Naive B cell (primary cell): ENCODE data around the gene SLC25A12. TPM values are rescaled to one million over a fixed set of nuclear protein-coding genes. Genes with fewer than 3 reads are reported as not detected.

Experiments used
- ATAC-seq, 2 donors: fragments of 150-1000 bp; cut with Tn5 transposase; 2 replicates each; pipeline ENCODE4 v1.10.0; 2021; ENCODE audit warnings: low read depth in 2 of 2, mild to moderate bottlenecking in 2 of 2, moderate library complexity in 2 of 2
- DNase-seq: peaks from one replicate; pipeline ENCODE4 v3.0.0; 2022
- H3K27ac Mint-ChIP-seq, 6 donors: one replicate each; pipeline ENCODE4 v1.8.0; 2020 to 2022; ENCODE audit warnings: mild to moderate bottlenecking in 6 of 6, mixed read lengths in 6 of 6, moderate library complexity in 5 of 6, inconsistent platforms in 2 of 6
- H3K27me3 Mint-ChIP-seq, 3 donors: one replicate each; pipeline ENCODE4 v1.8.0; 2021 to 2022; ENCODE audit warnings: mixed read lengths in 3 of 3, mild to moderate bottlenecking in 1 of 3
- H3K36me3 Mint-ChIP-seq, 2 donors: one replicate each; pipeline ENCODE4 v1.8.0; 2020 to 2022; ENCODE audit warnings: mixed read lengths in 2 of 2, inconsistent platforms in 1 of 2, mild to moderate bottlenecking in 1 of 2
- H3K4me1 Mint-ChIP-seq, 3 donors: one replicate each; pipeline ENCODE4 v1.8.0; 2020 to 2022; ENCODE audit warnings: mixed read lengths in 3 of 3, inconsistent platforms in 1 of 3, mild to moderate bottlenecking in 1 of 3, moderate library complexity in 1 of 3
- H3K4me3 Mint-ChIP-seq, 8 donors: one replicate each; pipeline ENCODE4 v1.8.0; 2020 to 2022; ENCODE audit warnings: mild to moderate bottlenecking in 8 of 8, mixed read lengths in 8 of 8, moderate library complexity in 8 of 8, inconsistent platforms in 2 of 8
- H3K9me3 Mint-ChIP-seq, 7 donors: one replicate each; pipeline ENCODE4 v1.8.0; 2020 to 2022; ENCODE audit warnings: mixed read lengths in 7 of 7, mild to moderate bottlenecking in 5 of 7, inconsistent platforms in 2 of 7, moderate library complexity in 1 of 7
- polyA plus RNA-seq, 6 donors: library from polyadenylated mRNA; unstranded; fragments of 300-500 nt; fragmentation: Illumina TruSeq; gene quantifications; one replicate each; pipeline ENCODE4 v1.2.3, GENCODE V29; 2021; ENCODE audit warnings: low read depth in 6 of 6

Gene SLC25A12
- polyA plus RNA-seq, 6 donors from 2014 or later, result 2.2 to 12.7 (median 10.0) TPM

- peaks cover 56 to 64% of the 10 kb centered on the region in 2 donors for H3K36me3 Mint-ChIP-seq
- no peak overlapping the region for H3K4me3 Mint-ChIP-seq
- peaks cover 0 to 4% (median 0%) of the 10 kb centered on the region in 3 donors for H3K4me1 Mint-ChIP-seq
- DNase-seq (no peak), ATAC-seq (no peak)
- H3K27ac Mint-ChIP-seq, result no peak overlapping the region
- no peaks in the 10 kb centered on the region for H3K27me3 Mint-ChIP-seq
- peaks cover 0 to 12% (median 3%) of the 10 kb centered on the region in 7 donors for H3K9me3 Mint-ChIP-seq
Observed at GRCh38 chr2:171835386-171835785, 58.7 kb downstream of the SLC25A12 start.

- ATAC-seq, result no peak
Observed at GRCh38 chr2:171834286-171834685, 59.8 kb downstream of the SLC25A12 start.

GRCh38 chr2:171832489-171832888 lies 61.6 kb downstream of the SLC25A12 start:
- peaks cover 0 to 12% (median 3%) of the 10 kb centered on the region in 7 donors for H3K9me3 Mint-ChIP-seq
- no peaks in the 10 kb centered on the region for H3K4me1 Mint-ChIP-seq
- H3K27me3 Mint-ChIP-seq, result no peaks in the 10 kb centered on the region
- peaks cover 61 to 71% of the 10 kb centered on the region in 2 donors for H3K36me3 Mint-ChIP-seq
- H3K4me3 Mint-ChIP-seq, result no peak overlapping the region
- ATAC-seq (no peak), DNase-seq (no peak)
- H3K27ac Mint-ChIP-seq, result no peak overlapping the region

More at GRCh38 chr2:171834286-171834685, 59.8 kb downstream of the SLC25A12 start:
- peaks cover 0 to 3% (median 0%) of the 10 kb centered on the region in 3 donors for H3K4me1 Mint-ChIP-seq
- H3K27me3 Mint-ChIP-seq, result no peaks in the 10 kb centered on the region
- peaks cover 58 to 60% of the 10 kb centered on the region in 2 donors for H3K36me3 Mint-ChIP-seq
- peaks cover 0 to 12% (median 3%) of the 10 kb centered on the region in 7 donors for H3K9me3 Mint-ChIP-seq
- DNase-seq, result no peak
- H3K27ac Mint-ChIP-seq, result no peak overlapping the region
- H3K4me3 Mint-ChIP-seq, result no peak overlapping the region

GRCh38 chr2:171830039-171830438 lies 64.0 kb downstream of the SLC25A12 start:
- ATAC-seq, result no peak
- Mint-ChIP-seq H3K27ac (no peak overlapping the region), H3K9me3 (peaks cover 0 to 12% (median 3%) of the 10 kb centered on the region in 7 donors), H3K4me1 (no peaks in the 10 kb centered on the region), H3K27me3 (no peaks in the 10 kb centered on the region), H3K36me3 (peaks cover 54 to 63% of the 10 kb centered on the region in 2 donors), H3K4me3 (no peak overlapping the region)
- no peak for DNase-seq

- Mint-ChIP-seq H3K27ac (peak overlapping the region in 1 of 6 donors; percentile 16), H3K27me3 (no peaks in the 10 kb centered on the region), H3K4me3 (no peak overlapping the region), H3K9me3 (no peaks in the 10 kb centered on the region), H3K4me1 (no peaks in the 10 kb centered on the region), H3K36me3 (peaks cover 19 to 23% of the 10 kb centered on the region in 2 donors)
- DNase-seq, result no peak
- ATAC-seq, result no peak
Observed at GRCh38 chr2:171824086-171824485, 70.0 kb downstream of the SLC25A12 start.

GRCh38 chr2:171822525-171823322 lies 71.3 kb downstream of the SLC25A12 start:
- Mint-ChIP-seq H3K4me1 (no peaks in the 10 kb centered on the region), H3K36me3 (peaks cover 11 to 17% of the 10 kb centered on the region in 2 donors), H3K4me3 (no peak overlapping the region), H3K27me3 (no peaks in the 10 kb centered on the region), H3K9me3 (no peaks in the 10 kb centered on the region), H3K27ac (peak overlapping the region in 1 of 6 donors; percentile 42)
- ATAC-seq (no peak), DNase-seq (no peak)

GRCh38 chr2:171819453-171819852 lies 74.6 kb downstream of the SLC25A12 start:
- Mint-ChIP-seq H3K4me1 (no peaks in the 10 kb centered on the region), H3K4me3 (no peak overlapping the region), H3K27ac (no peak overlapping the region), H3K27me3 (no peaks in the 10 kb centered on the region), H3K9me3 (no peaks in the 10 kb centered on the region), H3K36me3 (peaks cover 0 to 14% of the 10 kb centered on the region in 2 donors)
- no peak for ATAC-seq
- no peak for DNase-seq

GRCh38 chr2:171814883-171815282 lies 79.2 kb downstream of the SLC25A12 start:
- H3K36me3 Mint-ChIP-seq, result peaks cover 14 to 26% of the 10 kb centered on the region in 2 donors

GRCh38 chr2:171814174-171814573 lies 79.9 kb downstream of the SLC25A12 start:
- no peak overlapping the region for H3K4me3 Mint-ChIP-seq
- H3K27me3 Mint-ChIP-seq, result no peaks in the 10 kb centered on the region
- no peaks in the 10 kb centered on the region for H3K4me1 Mint-ChIP-seq
- no peaks in the 10 kb centered on the region for H3K9me3 Mint-ChIP-seq
- ATAC-seq, result no peak
- peaks cover 14 to 33% of the 10 kb centered on the region in 2 donors for H3K36me3 Mint-ChIP-seq
- peak overlapping the region in 1 of 6 donors; percentile 25 for H3K27ac Mint-ChIP-seq
- no peak for DNase-seq

More at GRCh38 chr2:171814883-171815282, 79.2 kb downstream of the SLC25A12 start:
- H3K27me3 Mint-ChIP-seq, result no peaks in the 10 kb centered on the region
- no peak for ATAC-seq
- no peak overlapping the region for H3K4me3 Mint-ChIP-seq
- H3K9me3 Mint-ChIP-seq, result no peaks in the 10 kb centered on the region
- DNase-seq, result no peak
- peak overlapping the region in 2 of 6 donors; percentile 22 to 24 for H3K27ac Mint-ChIP-seq
- H3K4me1 Mint-ChIP-seq, result no peaks in the 10 kb centered on the region

GRCh38 chr2:171813729-171814128 lies 80.3 kb downstream of the SLC25A12 start:
- no peak overlapping the region for H3K27ac Mint-ChIP-seq
- H3K4me3 Mint-ChIP-seq, result no peak overlapping the region
- DNase-seq, result no peak
- peaks cover 14 to 35% of the 10 kb centered on the region in 2 donors for H3K36me3 Mint-ChIP-seq
- H3K9me3 Mint-ChIP-seq, result peaks cover 0 to 2% (median 0%) of the 10 kb centered on the region in 7 donors
- H3K4me1 Mint-ChIP-seq, result no peaks in the 10 kb centered on the region
- no peaks in the 10 kb centered on the region for H3K27me3 Mint-ChIP-seq
- no peak for ATAC-seq

GRCh38 chr2:171813126-171813525 lies 80.9 kb downstream of the SLC25A12 start:
- no peaks in the 10 kb centered on the region for H3K4me1 Mint-ChIP-seq
- DNase-seq, result no peak
- H3K27me3 Mint-ChIP-seq, result no peaks in the 10 kb centered on the region
- ATAC-seq, result no peak
- H3K4me3 Mint-ChIP-seq, result no peak overlapping the region
- peak overlapping the region in 1 of 6 donors; percentile 27 for H3K27ac Mint-ChIP-seq
- peaks cover 0 to 2% (median 0%) of the 10 kb centered on the region in 7 donors for H3K9me3 Mint-ChIP-seq
- H3K36me3 Mint-ChIP-seq, result peaks cover 14 to 35% of the 10 kb centered on the region in 2 donors

GRCh38 chr2:171811245-171811628 lies 82.8 kb downstream of the SLC25A12 start:
- DNase-seq, result no peak
- H3K4me3 Mint-ChIP-seq, result no peak overlapping the region
- peaks cover 0 to 2% (median 0%) of the 10 kb centered on the region in 7 donors for H3K9me3 Mint-ChIP-seq
- ATAC-seq, result no peak
- no peak overlapping the region for H3K27ac Mint-ChIP-seq
- peaks cover 25 to 41% of the 10 kb centered on the region in 2 donors for H3K36me3 Mint-ChIP-seq
- H3K27me3 Mint-ChIP-seq, result no peaks in the 10 kb centered on the region
- H3K4me1 Mint-ChIP-seq, result no peaks in the 10 kb centered on the region

GRCh38 chr2:171810422-171811244 lies 83.4 kb downstream of the SLC25A12 start:
- no peak overlapping the region for H3K4me3 Mint-ChIP-seq
- H3K4me1 Mint-ChIP-seq, result no peaks in the 10 kb centered on the region
- H3K27ac Mint-ChIP-seq, result no peak overlapping the region
- peaks cover 26 to 41% of the 10 kb centered on the region in 2 donors for H3K36me3 Mint-ChIP-seq
- no peak for ATAC-seq
- no peak for DNase-seq
- H3K27me3 Mint-ChIP-seq, result no peaks in the 10 kb centered on the region
- peaks cover 0 to 2% (median 0%) of the 10 kb centered on the region in 7 donors for H3K9me3 Mint-ChIP-seq
